AG04450 (cell line): ENCODE data around the gene LMBR1L. TPM values are rescaled to one million over a fixed set of nuclear protein-coding genes. Genes with fewer than 3 reads are reported as not detected.
"Not testable (repeated sequence)": the region's sequence is repeated elsewhere in the genome, so short reads cannot be mapped to it uniquely, and the experiment has no call there.

ENCODE experiments used
- CTCF ChIA-PET: fragments of 300-600, 350-600 bp; formaldehyde crosslinking; extraction: SDS; loops from one replicate; lab custom pipeline; 2022; ENCODE audit warnings: antibody characterized with exemption, inconsistent platforms; lab: Charles Lee
- POLR2A ChIA-PET: fragments of 350-600 bp; formaldehyde crosslinking; extraction: SDS; loops from one replicate; lab custom pipeline; 2021; ENCODE audit warnings: antibody characterized with exemption, inconsistent platforms; lab: Yijun Ruan, JAX
- DNase-seq: peaks from one replicate; pipeline ENCODE4 v3.0.0-alpha.2; 2011; ENCODE audit warnings: low read depth, low spot score
- H3K27ac ChIP-seq: one replicate; pipeline ENCODE4 v1.5.1; 2012; ENCODE audit warnings: low read depth, low read length, control low read depth
- H3K27me3 ChIP-seq: one replicate; pipeline ENCODE4 v1.6.0; 2012; ENCODE audit warnings: low read length; ENCODE audit not compliant: control insufficient read depth, insufficient read depth
- H3K4me3 ChIP-seq: 2 replicates; pipeline ENCODE4 v1.5.1; 2011; ENCODE audit warnings: mild to moderate bottlenecking, low read depth, low read length, control low read depth
- H3K9me3 ChIP-seq: 2 replicates; pipeline ENCODE4 v1.5.1; 2012; ENCODE audit warnings: low read length; ENCODE audit not compliant: control insufficient read depth, insufficient read depth
- CTCF ChIP-seq: IDR thresholded peaks from 2 replicates; pipeline ENCODE4 v1.5.1; 2011; ENCODE audit warnings: low read depth, low read length, control low read depth, inconsistent platforms
- polyA plus RNA-seq: library from polyadenylated mRNA; depleted of rRNA; stranded (reverse); fragments of >200 nt; gene quantifications from 2 replicates; pipeline ENCODE4 v1.2.3, GENCODE V29; 2011

Gene LMBR1L
- polyA plus RNA-seq, 1 experiment: 34.1 TPM

GRCh38 chr12:49144384-49144783 lies 33.7 kb upstream of the LMBR1L start:
- POLR2A ChIA-PET: interaction anchor here (0.6 to 0.7 kb wide), 2 partner anchors 53 to 156 kb away, joined by 3 to 5 read pairs; no protein-coding TSS in a partner anchor
- no peak for TF ChIP-seq CTCF
- DNase-seq: no peak
- no peak overlapping the region for H3K27ac ChIP-seq
- no peak overlapping the region for H3K4me3 ChIP-seq
- no peaks in the 10 kb centered on the region for H3K27me3 ChIP-seq
- no peaks in the 10 kb centered on the region for H3K9me3 ChIP-seq
- CTCF ChIA-PET: interaction anchor here (1.1 kb wide), 1 partner anchor 56 kb away, joined by 3 read pairs; no protein-coding TSS in a partner anchor

GRCh38 chr12:49138999-49139398 lies 28.4 kb upstream of the LMBR1L start:
- DNase-seq: no peak
- POLR2A ChIA-PET: interaction anchor here (1.1 kb wide), 1 partner anchor 8 kb away, joined by 6 read pairs; the partner anchor contains the start of gene TUBA1B

DNA sequence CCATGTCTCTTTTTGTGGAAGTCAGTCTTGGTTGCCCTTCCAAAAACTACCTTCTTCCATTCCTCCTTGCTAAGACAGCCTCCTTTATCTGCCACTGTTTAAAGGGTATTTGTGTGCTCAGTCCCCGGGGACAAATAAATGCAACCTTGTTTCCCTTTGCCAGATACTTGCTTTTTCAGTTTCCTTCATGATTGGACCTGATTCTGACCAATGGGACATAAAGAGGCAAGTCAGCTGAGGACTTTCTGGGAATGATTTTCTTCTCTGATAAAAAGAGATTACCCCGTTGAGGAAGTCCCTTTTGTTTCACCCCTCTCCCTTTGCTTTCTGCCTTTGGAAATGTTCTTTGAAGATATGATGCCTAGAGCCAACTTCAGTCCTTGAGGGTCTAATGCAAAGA lies 27.9 kb upstream of the LMBR1L start:
- no peak overlapping the region for H3K27ac ChIP-seq
- ChIA-PET POLR2A (no interaction called here), CTCF (interaction anchor here (0.7 to 2.6 kb wide), 2 partner anchors 9 to 141 kb away, joined by 5 to 10 read pairs; no protein-coding TSS in a partner anchor)
- DNase-seq: no peak
- H3K27me3 ChIP-seq: no peaks in the 10 kb centered on the region
- TF ChIP-seq CTCF: no peak
- H3K9me3 ChIP-seq: no peaks in the 10 kb centered on the region
- no peak overlapping the region for H3K4me3 ChIP-seq

More at GRCh38 chr12:49138999-49139398, 28.4 kb upstream of the LMBR1L start:
- Histone ChIP-seq H3K4me3 (no peak overlapping the region), H3K27ac (no peak overlapping the region), H3K27me3 (no peaks in the 10 kb centered on the region), H3K9me3 (no peaks in the 10 kb centered on the region)
- no peak for TF ChIP-seq CTCF
- CTCF ChIA-PET: interaction anchor here (2.6 kb wide), 1 partner anchor 9 kb away, joined by 10 read pairs; no protein-coding TSS in a partner anchor

DNA sequence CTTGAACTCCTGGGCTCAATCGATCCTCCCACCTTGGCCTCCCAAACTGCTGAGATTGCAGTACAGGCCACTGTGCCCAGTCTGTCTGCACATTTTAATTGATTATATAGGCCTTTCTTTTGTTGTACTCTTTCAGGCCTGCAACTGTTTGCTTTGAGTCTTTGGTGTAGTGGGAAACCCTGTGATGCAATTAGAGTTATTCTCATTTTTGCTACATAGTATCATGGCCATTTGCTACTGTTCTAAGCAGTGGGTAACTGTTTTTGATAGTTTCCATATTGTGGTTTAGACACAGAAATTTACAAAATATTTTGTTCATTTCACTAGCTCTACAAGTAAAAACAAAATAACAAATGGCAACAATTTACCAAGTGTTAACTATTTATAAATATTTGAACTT lies 26.8 kb upstream of the LMBR1L start:
- POLR2A ChIA-PET: no interaction called here
- H3K27me3 ChIP-seq: no peaks in the 10 kb centered on the region
- H3K9me3 ChIP-seq: no peaks in the 10 kb centered on the region
- no peak overlapping the region for H3K4me3 ChIP-seq
- no peak for DNase-seq
- TF ChIP-seq CTCF: no peak
- CTCF ChIA-PET: interaction anchor here (0.6 to 2.6 kb wide), 4 partner anchors 8 to 49 kb away, joined by 3 to 10 read pairs (median 6); no protein-coding TSS in a partner anchor
- no peak overlapping the region for H3K27ac ChIP-seq

DNA sequence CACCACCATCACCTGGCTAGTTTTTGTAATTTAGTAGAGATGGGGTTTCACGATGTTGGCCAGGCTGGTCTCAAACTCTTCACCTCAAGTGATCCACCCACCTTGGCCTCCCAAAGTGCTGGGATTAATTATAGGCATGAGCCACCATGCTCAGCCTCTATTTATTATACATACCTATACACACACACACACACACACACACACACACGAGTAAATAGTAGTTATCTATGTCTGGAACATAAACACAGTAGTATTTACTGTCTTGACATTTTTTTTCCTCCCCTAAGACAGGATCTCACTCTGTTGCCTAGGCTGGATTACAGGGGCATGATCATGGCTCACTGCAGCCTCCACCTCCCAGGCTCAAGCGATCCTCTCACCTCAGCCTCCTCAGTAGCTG lies 26.4 kb upstream of the LMBR1L start:
- CTCF ChIA-PET: interaction anchor here (0.6 to 1.2 kb wide), 2 partner anchors 10 to 48 kb away, joined by 3 to 5 read pairs; no protein-coding TSS in a partner anchor
- DNase-seq, H3K27me3 ChIP-seq, H3K9me3 ChIP-seq, POLR2A ChIA-PET, H3K27ac ChIP-seq, H3K4me3 ChIP-seq: not testable (repeated sequence)
